PFSK-1 (cell line): ENCODE data around the gene DOCK9.

Source experiments
- POLR2AphosphoS5 ChIP-seq: IDR thresholded peaks from 2 replicates; pipeline ENCODE4 v1.6.1; 2012; ENCODE audit warnings: low read depth, mild to moderate bottlenecking, control low read depth, low read length, moderate library complexity
- TAF1 ChIP-seq: IDR thresholded peaks from 2 replicates; pipeline ENCODE4 v1.6.1; 2012; ENCODE audit warnings: low read length, control low read depth, borderline replicate concordance; ENCODE audit not compliant: insufficient read depth
- TF ChIP-seq, protein P1 (sequence below), 2 experiments: IDR thresholded peaks; 2 replicates each; pipeline versions ENCODE4 v1.6.1 to v1.8.0; 2011 to 2012; ENCODE audit warnings: low read depth in 2 of 2, low read length in 2 of 2, control low read depth in 1 of 2, inconsistent platforms in 1 of 2, mild to moderate bottlenecking in 1 of 2, moderate library complexity in 1 of 2; ENCODE audit not compliant: insufficient read depth in 1 of 2

DNA sequence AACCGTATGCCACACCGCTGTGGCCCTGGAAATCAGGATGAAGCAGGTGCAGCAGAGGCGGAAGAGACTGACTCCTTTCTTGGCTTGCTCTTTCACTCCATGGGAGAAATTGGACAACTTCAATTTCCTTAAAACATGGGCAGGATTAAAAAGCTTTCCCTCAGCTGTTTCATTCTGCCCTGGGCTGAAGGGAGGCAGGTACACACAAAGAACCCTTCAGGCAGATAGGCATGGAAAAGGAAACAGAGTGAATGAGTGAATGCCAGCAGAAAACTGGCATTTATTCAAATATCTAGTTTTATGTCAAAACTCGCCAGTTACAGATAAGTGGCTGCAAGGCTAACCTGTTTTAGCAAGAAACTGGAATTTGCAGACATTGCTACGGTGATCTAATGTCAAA is 154.4 kb downstream of the DOCK9 start:
- no peak for TF ChIP-seq POLR2AphosphoS5
- no peak for TF ChIP-seq TAF1
- TF ChIP-seq, protein P1, sequence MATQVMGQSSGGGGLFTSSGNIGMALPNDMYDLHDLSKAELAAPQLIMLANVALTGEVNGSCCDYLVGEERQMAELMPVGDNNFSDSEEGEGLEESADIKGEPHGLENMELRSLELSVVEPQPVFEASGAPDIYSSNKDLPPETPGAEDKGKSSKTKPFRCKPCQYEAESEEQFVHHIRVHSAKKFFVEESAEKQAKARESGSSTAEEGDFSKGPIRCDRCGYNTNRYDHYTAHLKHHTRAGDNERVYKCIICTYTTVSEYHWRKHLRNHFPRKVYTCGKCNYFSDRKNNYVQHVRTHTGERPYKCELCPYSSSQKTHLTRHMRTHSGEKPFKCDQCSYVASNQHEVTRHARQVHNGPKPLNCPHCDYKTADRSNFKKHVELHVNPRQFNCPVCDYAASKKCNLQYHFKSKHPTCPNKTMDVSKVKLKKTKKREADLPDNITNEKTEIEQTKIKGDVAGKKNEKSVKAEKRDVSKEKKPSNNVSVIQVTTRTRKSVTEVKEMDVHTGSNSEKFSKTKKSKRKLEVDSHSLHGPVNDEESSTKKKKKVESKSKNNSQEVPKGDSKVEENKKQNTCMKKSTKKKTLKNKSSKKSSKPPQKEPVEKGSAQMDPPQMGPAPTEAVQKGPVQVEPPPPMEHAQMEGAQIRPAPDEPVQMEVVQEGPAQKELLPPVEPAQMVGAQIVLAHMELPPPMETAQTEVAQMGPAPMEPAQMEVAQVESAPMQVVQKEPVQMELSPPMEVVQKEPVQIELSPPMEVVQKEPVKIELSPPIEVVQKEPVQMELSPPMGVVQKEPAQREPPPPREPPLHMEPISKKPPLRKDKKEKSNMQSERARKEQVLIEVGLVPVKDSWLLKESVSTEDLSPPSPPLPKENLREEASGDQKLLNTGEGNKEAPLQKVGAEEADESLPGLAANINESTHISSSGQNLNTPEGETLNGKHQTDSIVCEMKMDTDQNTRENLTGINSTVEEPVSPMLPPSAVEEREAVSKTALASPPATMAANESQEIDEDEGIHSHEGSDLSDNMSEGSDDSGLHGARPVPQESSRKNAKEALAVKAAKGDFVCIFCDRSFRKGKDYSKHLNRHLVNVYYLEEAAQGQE (IDR thresholded peaks at IDR 0.05; ENCODE audit: insufficient read depth in 1 of 2, low read depth in 2 of 2, low read length in 2 of 2), result no peak
